Fibroblast of skin of right biceps (primary cell): Measurements from ENCODE around the gene KRT82.
"Not testable (repeated sequence)": the region's sequence is repeated elsewhere in the genome, so short reads cannot be mapped to it uniquely, and the experiment has no call there.

Source experiments
- DNase-seq: peaks from one replicate; pipeline ENCODE4 v3.0.0-alpha.2; 2013

The KRT82 gene

GRCh38 chr12:52358575-52359350 lies 47.4 kb downstream of the KRT82 start:
- DNase-seq = peak; percentile 20

- no peak for DNase-seq
Observed at GRCh38 chr12:52356762-52357580, 49.2 kb downstream of the KRT82 start.

- DNase-seq = no peak
Observed at GRCh38 chr12:52356031-52356761, 49.9 kb downstream of the KRT82 start.

- DNase-seq = no peak
Observed at GRCh38 chr12:52355176-52355575, 51.0 kb downstream of the KRT82 start.

- no peak for DNase-seq
Observed at GRCh38 chr12:52354200-52354599, 51.9 kb downstream of the KRT82 start.

GRCh38 chr12:52353766-52354165 lies 52.4 kb downstream of the KRT82 start:
- DNase-seq = no peak

GRCh38 chr12:52352951-52353350 lies 53.2 kb downstream of the KRT82 start:
- DNase-seq = no peak

- no peak for DNase-seq
Observed at GRCh38 chr12:52351196-52352059, 54.7 kb downstream of the KRT82 start.

- no peak for DNase-seq
Observed at GRCh38 chr12:52350786-52351185, 55.3 kb downstream of the KRT82 start.

GRCh38 chr12:52350021-52350620 lies 56.0 kb downstream of the KRT82 start:
- DNase-seq = no peak

GRCh38 chr12:52349196-52349595 lies 56.9 kb downstream of the KRT82 start:
- DNase-seq = no peak

- DNase-seq = no peak
Observed at GRCh38 chr12:52347551-52348510, 58.3 kb downstream of the KRT82 start.

GRCh38 chr12:52347016-52347415 lies 59.1 kb downstream of the KRT82 start:
- no peak for DNase-seq

- no peak for DNase-seq
Observed at GRCh38 chr12:52346593-52346992, 59.5 kb downstream of the KRT82 start.

GRCh38 chr12:52345041-52345440 lies 61.1 kb downstream of the KRT82 start:
- not testable (repeated sequence) for DNase-seq

- DNase-seq = no peak
Observed at GRCh38 chr12:52344111-52344510, 62.0 kb downstream of the KRT82 start.
